Activated naive CD4-positive, alpha-beta T cell treated with Interleukin-2 at 50 U/mL for 16 hours (primary cell): ENCODE data around the gene USP12.
"Not testable (repeated sequence)": the region's sequence is repeated elsewhere in the genome, so short reads cannot be mapped to it uniquely, and the experiment has no call there.

ENCODE experiments used
- DNase-seq: peaks from one replicate; pipeline ENCODE4 v3.0.0-alpha.2; 2020

USP12 gene

DNA sequence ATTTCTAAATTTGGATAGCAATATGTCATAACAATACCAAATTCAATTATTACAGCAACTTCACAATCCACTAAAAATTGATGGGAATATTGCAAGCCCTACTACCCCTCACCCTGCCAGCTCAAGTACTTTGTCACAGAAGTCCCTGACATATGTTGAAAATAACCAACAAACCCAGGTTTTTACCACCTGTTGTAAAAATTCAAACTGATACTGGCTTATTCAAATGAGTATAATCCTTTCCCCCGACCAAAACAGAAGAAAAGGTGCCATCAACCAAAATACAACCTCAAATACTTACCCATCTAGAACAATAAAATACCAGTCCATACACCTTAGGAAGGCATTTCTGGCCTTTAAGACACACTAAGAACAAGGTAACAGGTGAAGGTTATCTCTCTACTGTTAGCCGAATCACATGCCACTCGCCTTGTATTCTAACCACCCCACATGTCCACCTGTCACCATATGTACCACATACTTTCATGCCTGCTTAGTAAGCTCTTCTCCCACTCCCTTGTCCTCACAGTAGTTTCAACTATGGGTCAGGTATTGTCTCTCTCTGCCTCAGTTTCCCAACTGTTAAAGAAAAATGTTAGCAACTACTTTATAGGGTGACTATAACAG is 53.1 kb downstream of the USP12 start:
- no peak for DNase-seq

GRCh38 chr13:27117952-27118351 is 53.7 kb downstream of the USP12 start:
- no peak for DNase-seq

DNA sequence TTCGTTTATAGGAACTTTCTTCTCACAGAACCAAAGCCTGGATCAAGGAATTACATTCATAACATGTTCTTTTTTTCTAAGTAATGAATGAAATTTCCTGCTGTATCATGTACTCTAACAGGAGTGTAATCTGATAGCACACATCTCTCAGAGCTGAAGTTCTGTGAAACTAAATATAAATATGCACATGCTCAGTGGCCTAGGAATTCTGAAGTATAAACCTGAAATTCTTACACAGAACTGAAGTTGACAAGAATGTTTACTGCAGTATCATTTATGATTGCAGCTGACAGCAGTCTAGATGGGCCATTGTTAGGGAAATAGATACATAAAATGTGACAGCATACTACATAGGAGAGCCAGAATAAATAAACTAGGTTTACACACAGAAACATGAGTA is 54.5 kb downstream of the USP12 start:
- DNase-seq: no peak

DNA sequence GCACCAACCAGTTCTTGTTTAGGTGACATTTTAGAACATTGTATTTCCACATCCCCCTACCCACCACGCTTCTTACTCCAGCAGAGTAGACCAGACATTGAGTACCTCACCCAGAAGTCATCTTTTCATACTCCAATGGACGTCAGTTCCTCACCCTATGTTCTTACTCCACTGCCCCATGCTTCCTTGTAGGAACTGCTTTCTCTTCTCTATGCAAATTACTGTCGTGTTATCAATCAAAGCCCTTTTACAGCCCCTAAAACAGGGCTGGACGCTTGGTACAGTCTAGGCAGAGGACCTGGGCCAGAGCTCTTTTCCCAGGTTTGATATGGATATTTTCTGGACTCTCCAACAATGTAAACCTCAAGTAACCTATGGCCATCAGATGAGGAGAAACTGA is 58.2 kb downstream of the USP12 start:
- DNase-seq: no peak

DNA sequence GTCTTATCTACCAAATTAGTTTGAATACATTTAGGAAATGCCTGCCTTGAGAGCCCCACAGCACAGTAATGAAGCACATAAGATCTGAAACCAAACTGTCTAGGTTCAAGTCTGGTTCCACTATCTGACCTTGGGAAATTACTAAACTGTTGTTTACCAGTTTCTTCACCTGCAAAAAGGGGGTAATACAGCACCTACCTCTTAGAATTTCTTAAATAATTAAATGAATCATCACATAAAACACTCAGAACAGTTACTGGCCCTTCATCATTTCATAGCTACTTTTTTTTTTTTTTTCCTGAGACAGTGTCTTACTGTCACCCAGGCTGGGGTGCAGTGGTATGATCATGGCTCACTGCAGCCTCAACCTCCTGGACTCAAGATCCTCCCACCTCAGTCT is 59.6 kb downstream of the USP12 start:
- no peak for DNase-seq

DNA sequence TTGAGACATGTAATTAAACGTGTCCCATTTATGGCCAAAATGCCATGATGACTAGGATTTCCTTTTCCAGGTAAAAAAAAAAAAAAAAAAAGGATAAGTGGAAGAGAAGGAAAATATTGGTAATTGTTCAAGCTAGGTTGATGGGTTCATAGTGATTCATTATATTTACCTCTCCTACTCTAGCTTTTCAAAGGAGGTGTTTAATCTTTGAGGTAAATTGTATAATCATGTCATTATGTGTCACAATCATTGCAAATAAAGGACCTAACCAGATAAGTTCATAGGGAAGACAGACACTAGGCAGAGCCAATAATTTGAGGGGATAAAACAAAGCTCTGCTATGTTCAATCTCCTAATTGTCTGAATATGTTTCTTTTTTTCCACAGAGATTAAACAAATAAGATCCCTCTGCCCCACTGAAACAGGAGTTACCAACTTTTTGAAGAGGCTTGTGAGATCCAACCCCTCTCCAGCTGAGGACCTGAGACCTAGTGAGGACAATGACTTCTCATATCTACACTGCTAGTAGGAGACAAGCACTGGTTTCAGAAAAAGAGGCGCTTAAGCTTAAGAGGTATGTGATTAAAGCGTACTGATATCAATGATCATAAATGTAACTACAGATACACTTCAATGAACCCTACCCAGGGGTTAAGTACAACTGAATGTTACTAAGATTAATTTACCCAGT is 61.4 kb downstream of the USP12 start:
- DNase-seq: no peak

- DNase-seq: no peak
Observed at GRCh38 chr13:27106144-27106543, 65.5 kb downstream of the USP12 start.

- no peak for DNase-seq
Observed at GRCh38 chr13:27104606-27105005, 67.0 kb downstream of the USP12 start.

- no peak for DNase-seq
Observed at GRCh38 chr13:27101847-27102246, 69.8 kb downstream of the USP12 start.

GRCh38 chr13:27101289-27101688 is 70.3 kb downstream of the USP12 start:
- DNase-seq: no peak

- no peak for DNase-seq
Observed at GRCh38 chr13:27097691-27098090, 73.9 kb downstream of the USP12 start.

DNA sequence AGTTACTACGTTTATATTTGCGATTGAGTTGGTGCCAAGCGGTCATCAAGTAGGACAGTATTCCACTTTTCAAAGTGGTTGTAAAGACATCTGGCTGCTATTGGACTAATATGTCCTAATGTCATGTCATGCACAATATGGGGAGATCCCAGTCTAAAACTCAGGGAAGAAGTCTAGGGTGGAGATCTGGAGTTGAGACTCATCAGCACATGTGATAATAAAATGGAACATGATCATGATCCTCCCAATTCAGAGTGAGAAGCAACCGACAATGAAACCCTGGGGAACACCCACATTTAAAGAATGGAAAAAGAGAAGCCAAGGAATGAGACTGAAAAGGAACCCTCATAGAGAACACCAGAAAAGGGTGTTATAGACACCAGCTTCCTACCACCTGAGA is 80.2 kb downstream of the USP12 start:
- DNase-seq: no peak

DNA sequence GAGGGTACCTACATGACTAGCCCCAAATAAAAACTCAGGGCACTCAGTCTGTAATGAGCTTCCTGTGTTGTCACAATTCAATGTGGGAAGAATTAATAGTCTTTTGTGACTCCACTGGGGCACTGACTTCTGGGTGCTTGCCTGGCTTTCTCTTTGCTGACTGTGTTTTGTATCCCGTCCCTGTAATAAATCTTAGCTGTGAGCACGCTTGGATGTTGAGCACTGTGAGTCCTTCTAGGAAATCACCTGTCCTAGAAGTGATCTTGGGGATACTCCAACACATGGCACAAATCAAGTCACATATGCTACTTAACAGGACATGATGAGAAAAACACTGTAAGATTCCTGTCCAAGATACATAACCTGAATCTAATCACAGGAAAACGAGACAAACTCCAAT is 83.0 kb downstream of the USP12 start:
- no peak for DNase-seq

DNA sequence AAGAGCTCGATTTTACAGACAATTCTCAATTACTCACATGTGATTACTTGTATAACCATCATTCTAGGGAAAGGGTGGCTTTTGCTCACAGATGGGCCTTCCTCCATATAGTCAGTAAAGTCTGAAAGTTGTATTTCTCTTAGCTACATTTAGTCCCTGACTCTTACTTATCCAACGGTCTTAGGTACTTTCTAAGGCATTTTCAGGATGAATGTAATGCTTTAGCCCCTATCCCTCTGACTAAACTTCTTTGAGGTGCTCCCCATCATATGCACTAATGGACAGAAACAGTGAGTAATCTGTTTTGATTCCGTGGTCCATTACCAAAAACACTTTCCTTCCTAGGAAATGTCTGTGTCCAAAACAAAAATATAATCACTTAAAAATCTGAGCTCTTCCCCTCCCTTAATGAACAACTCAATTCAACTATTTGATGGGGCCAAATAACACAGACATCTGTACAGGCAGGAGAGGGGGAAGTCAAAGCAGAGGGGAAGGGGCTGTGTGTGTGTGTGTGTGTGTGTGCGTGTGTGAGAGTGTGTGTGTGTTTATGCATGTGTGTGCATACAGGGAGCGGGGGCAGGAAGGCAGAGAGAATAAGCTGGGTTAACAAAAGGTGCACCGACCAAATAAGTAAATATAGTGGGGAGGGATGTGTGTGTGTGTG is 84.9 kb downstream of the USP12 start:
- DNase-seq: no peak

DNA sequence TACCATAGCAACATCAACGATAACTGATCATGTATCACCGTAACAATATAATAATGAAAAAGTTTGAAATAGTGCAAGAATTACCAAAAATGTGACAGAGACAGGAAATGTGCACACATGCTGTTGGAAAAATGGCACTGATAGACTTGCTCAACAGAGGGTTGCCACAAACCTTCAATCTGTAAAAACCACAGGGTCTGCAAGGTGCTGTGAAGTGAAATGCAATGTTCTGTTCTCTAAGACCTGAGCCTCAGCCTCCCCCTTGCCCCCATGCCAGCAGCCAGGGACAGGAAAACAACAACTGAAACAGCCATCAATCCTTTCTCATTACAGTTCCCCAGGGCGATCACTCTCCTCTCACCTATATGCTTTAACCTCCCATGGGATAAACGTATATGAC is 88.4 kb downstream of the USP12 start:
- DNase-seq: no peak

GRCh38 chr13:27081893-27082679 is 89.5 kb downstream of the USP12 start:
- DNase-seq: no peak

- DNase-seq: no peak
Observed at GRCh38 chr13:27080018-27080948, 91.3 kb downstream of the USP12 start.

DNA sequence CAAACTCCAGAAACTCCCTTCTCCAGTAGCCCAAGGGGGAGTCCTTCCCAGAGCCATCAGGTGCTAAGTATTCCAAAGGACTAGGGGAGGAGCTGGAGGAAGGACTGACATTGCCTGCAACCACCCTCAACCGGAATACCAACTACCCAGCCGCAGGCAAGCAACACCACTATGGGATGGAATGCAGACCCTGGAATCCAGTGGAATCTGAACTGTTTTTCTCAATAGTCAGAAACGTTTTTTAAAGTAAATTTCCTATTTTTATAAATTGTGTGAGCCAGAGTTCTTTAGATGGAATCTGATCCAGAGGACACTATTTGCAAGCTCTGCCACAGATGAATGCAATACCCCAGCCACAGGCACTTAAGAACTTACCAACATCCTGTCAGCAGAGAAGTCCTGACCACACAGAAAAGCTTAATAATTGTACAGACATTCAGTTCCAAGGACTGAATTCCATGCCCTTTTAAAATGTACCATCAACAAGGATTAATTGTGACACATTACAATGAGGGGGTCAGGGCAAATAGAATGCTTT is 92.1 kb downstream of the USP12 start:
- DNase-seq: no peak

GRCh38 chr13:27077451-27077850 is 94.2 kb downstream of the USP12 start:
- no peak for DNase-seq

- no peak for DNase-seq
Observed at GRCh38 chr13:27076421-27076820, 95.2 kb downstream of the USP12 start.

- DNase-seq: no peak
Observed at GRCh38 chr13:27073186-27073585, 98.4 kb downstream of the USP12 start.

- DNase-seq: not testable (repeated sequence)
Observed at GRCh38 chr13:27066123-27066522, 105.5 kb downstream of the USP12 start.
